Nephron progenitor cell (in vitro differentiated cells): ENCODE measurements around the gene SS18L1.

Source experiments
- DNase-seq: peaks from one replicate; pipeline ENCODE4 v3.0.0; 2021
- H3K27ac Mint-ChIP-seq: 2 replicates; pipeline ENCODE4 v1.8.0; 2021; ENCODE audit warnings: mild to moderate bottlenecking, moderate library complexity, mixed read lengths
- H3K27me3 Mint-ChIP-seq: 2 replicates; pipeline ENCODE4 v1.8.0; 2021; ENCODE audit warnings: mild to moderate bottlenecking, low read depth, mixed read lengths; ENCODE audit not compliant: poor library complexity
- H3K36me3 Mint-ChIP-seq: 2 replicates; pipeline ENCODE4 v1.8.0; 2021; ENCODE audit warnings: low read depth, mixed read lengths
- H3K4me1 Mint-ChIP-seq: 2 replicates; pipeline ENCODE4 v1.8.0; 2021; ENCODE audit warnings: mixed read lengths
- H3K4me3 Mint-ChIP-seq: 2 replicates; pipeline ENCODE4 v1.8.0; 2021; ENCODE audit warnings: mild to moderate bottlenecking, moderate library complexity, mixed read lengths
- H3K9me3 Mint-ChIP-seq: 2 replicates; pipeline ENCODE4 v1.8.0; 2021; ENCODE audit warnings: mild to moderate bottlenecking, moderate library complexity, mixed read lengths
- TF ChIP-seq, protein P1 (sequence below): fragments of 200-600 bp; sonication (generic); IDR thresholded peaks from 2 replicates; pipeline ENCODE4 v1.5.0; 2021; ENCODE audit warnings: antibody characterized with exemption

SS18L1 gene

DNA sequence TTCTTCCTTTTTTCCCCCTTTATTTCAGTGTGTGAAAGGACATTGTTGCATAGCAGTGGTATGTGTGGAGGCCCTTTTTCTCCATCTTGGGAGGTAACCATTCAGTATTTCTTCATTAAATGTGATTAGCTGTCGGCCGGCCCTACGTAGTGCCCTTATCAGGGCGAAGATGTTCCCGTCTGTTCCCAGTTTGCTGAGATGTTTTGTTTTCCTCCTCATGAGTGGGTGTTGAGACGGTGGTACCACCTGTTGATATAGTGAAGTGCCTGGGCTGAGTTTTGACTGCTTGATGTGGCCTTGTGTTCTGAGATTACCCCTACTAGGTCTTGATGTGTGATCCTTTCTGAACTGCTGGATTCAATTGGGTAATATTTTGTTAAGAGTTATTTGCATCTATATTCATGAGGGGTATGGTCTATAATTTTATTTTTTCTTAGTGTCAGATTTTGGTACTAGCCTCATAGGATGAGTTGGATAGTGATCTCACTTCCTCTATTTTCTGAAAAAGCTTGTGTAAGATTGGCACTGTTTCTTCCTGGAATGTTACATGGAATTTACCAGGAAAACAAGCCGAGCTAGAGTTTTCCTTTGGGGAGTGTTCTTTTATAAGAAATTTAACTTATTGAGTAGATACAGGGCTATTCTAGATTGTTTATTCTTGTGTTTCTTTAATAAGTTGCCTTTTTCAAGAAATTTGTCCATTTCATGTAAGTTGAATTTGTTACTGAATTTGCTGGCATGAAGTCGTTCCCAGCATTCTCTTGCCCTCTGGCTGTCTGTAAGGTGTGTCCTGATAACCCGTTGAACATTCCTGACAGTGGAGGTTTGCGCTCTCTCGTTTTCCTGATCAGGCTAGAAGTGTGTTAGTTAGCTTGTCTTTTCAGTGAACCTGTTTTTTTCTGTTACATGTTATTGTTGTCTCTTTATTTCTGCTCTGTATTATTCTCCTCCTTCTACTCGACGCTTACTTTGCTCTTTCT is 43.6 kb downstream of the SS18L1 start:
- peak overlapping the region; percentile 33 for H3K27ac Mint-ChIP-seq
- no peak for DNase-seq
- peaks cover 7% of the 10 kb centered on the region for H3K36me3 Mint-ChIP-seq
- TF ChIP-seq, protein P1, sequence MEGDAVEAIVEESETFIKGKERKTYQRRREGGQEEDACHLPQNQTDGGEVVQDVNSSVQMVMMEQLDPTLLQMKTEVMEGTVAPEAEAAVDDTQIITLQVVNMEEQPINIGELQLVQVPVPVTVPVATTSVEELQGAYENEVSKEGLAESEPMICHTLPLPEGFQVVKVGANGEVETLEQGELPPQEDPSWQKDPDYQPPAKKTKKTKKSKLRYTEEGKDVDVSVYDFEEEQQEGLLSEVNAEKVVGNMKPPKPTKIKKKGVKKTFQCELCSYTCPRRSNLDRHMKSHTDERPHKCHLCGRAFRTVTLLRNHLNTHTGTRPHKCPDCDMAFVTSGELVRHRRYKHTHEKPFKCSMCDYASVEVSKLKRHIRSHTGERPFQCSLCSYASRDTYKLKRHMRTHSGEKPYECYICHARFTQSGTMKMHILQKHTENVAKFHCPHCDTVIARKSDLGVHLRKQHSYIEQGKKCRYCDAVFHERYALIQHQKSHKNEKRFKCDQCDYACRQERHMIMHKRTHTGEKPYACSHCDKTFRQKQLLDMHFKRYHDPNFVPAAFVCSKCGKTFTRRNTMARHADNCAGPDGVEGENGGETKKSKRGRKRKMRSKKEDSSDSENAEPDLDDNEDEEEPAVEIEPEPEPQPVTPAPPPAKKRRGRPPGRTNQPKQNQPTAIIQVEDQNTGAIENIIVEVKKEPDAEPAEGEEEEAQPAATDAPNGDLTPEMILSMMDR: no peak
- no peaks in the 10 kb centered on the region for H3K9me3 Mint-ChIP-seq
- H3K4me3 Mint-ChIP-seq: no peak overlapping the region
- H3K4me1 Mint-ChIP-seq: peaks cover 19% of the 10 kb centered on the region
- H3K27me3 Mint-ChIP-seq: peaks cover 2% of the 10 kb centered on the region

DNA sequence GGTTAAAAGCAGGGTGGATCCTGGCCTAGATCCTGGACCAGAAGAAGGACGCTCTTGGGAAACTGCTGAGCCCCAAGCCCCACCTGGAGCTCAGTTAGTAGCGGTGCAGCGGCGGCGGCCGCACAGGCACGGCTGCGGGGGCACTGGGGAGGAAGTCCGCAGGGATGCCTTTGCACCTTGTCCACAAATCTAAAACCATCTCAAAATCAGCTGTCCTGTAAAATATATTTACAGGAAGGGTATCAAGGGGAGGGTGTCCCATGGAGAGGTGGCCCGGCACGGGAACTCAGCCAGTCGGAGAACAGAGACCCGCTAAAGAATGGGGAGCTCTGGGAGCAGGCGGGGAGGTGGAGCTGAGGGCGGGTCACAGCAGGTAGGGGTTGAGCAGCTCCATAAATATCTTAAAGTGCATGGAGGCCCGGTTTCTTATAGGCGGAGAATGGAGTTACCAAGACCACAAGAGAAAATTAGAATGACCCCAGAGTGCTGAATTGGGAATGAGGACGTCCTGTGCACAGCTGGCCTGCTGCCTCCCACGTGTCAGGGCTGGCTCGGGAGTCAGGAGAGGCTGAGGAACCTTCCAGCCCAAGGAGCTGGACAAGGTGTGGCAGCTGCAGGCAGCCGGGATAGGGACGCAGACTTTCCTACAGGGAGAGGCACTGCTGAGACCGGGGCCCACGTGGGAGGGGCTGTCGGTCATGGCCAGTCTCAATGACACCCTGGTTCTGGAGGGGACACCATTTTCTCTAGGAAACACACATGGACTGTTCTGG is 47.3 kb downstream of the SS18L1 start:
- TF ChIP-seq, protein P1: no peak
- H3K27me3 Mint-ChIP-seq: no peaks in the 10 kb centered on the region
- H3K4me1 Mint-ChIP-seq: peaks cover 9% of the 10 kb centered on the region
- H3K27ac Mint-ChIP-seq: peak overlapping the region; percentile 17
- no peak overlapping the region for H3K4me3 Mint-ChIP-seq
- DNase-seq: no peak
- H3K9me3 Mint-ChIP-seq: no peaks in the 10 kb centered on the region
- peaks cover 13% of the 10 kb centered on the region for H3K36me3 Mint-ChIP-seq

DNA sequence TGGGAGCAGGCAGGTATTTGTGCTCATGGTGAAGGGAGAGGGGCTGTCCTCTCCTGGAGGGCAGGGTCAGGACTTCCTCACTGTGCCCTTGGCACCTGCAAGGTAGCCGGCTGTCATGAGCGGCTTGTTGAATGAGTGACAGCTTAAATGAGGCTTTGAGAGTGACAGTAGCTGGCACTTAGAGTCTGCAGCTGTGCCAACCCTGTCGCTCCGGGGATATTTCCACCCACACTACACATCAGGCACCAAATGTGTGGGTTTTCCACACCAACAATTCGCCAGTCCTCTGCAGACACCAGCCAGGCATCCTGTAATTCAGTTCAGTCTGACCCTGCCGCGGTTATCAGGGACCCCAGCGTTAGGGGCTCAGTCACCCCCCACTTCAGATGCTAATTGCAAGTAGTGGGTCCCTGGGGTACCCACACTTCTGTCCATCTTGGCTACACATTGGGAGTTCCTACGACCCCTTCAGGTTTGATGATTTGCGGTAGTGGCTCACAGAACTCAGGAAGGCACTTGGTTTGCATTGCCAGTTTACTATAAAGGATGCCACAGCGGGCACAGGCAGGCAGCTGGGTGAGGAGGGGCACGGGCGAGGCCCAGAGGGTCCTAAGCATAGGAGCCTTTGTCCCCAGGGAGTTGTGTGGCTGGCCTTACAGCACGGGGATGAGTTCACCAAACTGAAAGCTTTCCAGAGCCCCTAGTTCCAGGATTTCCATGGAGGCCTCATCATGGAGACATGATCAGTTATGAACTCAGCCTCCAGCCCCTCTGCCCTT is 48.4 kb downstream of the SS18L1 start:
- TF ChIP-seq, protein P1: no peak
- DNase-seq: no peak
- H3K4me1 Mint-ChIP-seq: peaks cover 5% of the 10 kb centered on the region
- H3K36me3 Mint-ChIP-seq: peaks cover 14% of the 10 kb centered on the region
- no peak overlapping the region for H3K4me3 Mint-ChIP-seq
- no peaks in the 10 kb centered on the region for H3K9me3 Mint-ChIP-seq
- H3K27me3 Mint-ChIP-seq: no peaks in the 10 kb centered on the region
- H3K27ac Mint-ChIP-seq: no peak overlapping the region

DNA sequence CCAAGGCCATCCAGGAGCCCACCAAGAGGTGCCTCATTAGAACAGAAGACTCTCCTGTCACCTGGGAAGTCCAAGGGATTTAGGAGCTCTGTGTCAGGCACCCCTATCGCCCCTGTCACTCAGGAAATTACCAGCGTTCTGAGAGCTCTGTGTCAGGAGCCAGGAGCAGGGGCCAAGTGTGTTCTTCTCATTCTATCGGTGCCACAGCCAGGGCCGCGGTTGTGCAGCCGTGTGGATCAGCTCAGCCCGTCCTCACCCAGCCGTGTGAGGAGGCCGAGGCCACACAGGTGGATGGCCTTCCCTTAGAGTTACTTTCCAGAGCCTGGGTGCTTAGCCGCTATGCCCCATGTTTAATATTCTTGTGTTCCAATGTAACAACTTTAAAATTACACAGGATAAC is 49.1 kb downstream of the SS18L1 start:
- no peak for DNase-seq
- no peaks in the 10 kb centered on the region for H3K9me3 Mint-ChIP-seq
- H3K4me1 Mint-ChIP-seq: peaks cover 5% of the 10 kb centered on the region
- H3K4me3 Mint-ChIP-seq: no peak overlapping the region
- TF ChIP-seq, protein P1: no peak
- no peaks in the 10 kb centered on the region for H3K27me3 Mint-ChIP-seq
- no peak overlapping the region for H3K27ac Mint-ChIP-seq
- peaks cover 14% of the 10 kb centered on the region for H3K36me3 Mint-ChIP-seq

DNA sequence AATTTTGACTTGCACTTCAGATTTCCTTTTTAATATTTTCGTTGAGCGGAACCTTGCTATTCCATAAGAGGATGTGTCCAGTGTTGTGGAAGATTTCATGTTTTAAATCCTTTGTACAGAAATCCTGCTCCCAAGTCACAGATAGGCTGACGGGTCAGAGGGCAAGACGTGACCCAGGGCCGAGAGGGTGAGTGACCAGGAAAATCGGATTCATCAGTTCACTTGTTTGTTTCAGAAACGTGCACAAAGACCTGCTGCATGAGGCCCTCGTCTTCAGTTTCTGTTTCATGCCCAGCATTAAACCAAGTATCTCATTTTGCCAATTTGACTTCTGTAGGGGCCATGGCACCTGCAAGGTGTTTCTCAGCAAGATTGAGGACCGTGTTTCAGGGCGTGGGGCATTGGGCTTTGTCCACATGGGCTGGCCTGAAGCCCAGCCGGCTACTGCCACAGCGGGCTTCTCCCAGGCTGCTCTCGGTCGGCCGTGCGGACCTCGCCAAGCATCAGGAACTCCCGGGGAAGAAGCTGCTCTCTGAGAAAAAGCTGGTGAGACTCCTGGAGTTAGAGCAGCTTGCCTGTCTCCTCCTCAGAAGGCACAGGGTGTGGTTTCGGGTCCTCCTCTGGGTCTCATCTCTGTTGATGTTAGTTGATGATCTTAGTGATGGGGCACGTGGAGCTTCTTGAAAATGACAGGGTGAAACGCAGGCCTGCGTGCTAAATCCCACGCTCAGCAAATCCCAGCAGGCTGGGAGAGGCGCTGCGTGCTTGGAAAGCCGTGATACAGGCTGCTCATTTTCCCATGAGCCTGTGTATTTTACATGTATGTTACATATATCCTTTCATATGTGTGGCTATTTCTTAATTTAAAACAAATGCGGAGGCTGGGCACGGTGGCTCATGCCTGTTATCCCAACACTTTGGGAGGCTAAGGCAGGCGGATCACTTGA is 49.8 kb downstream of the SS18L1 start:
- DNase-seq: no peak
- TF ChIP-seq, protein P1: no peak
- H3K27ac Mint-ChIP-seq: no peak overlapping the region
- H3K4me1 Mint-ChIP-seq: peaks cover 5% of the 10 kb centered on the region
- no peaks in the 10 kb centered on the region for H3K9me3 Mint-ChIP-seq
- H3K4me3 Mint-ChIP-seq: no peak overlapping the region
- no peaks in the 10 kb centered on the region for H3K27me3 Mint-ChIP-seq
- H3K36me3 Mint-ChIP-seq: peaks cover 18% of the 10 kb centered on the region
